NCI-H128 (cell line): ENCODE measurements around the gene TLX2.

ENCODE experiments used
- DNase-seq: peaks from one replicate; lab custom pipeline; 2025; ENCODE audit not compliant: unreplicated experiment; lab: John Stamatoyannopoulos, UW

The TLX2 gene

GRCh38 chr2:74496997-74497776 is 17.1 kb upstream of the TLX2 start:
- DNase-seq, result no peak

GRCh38 chr2:74497777-74498499 is 16.3 kb upstream of the TLX2 start:
- no peak for DNase-seq

GRCh38 chr2:74498500-74499266 is 15.6 kb upstream of the TLX2 start:
- no peak for DNase-seq

GRCh38 chr2:74499267-74499939 is 14.8 kb upstream of the TLX2 start, which contains the start of gene LBX2:
TSS of gene LBX2 (minus strand) at chr2:74499603. CDS start at chr2:74499537, 66 bp downstream.
- no peak for DNase-seq

GRCh38 chr2:74499940-74500577 is 14.2 kb upstream of the TLX2 start:
- DNase-seq, result no peak

- no peak for DNase-seq
These were observed 13.7 kb upstream of the TLX2 start for GRCh38 chr2:74500578-74500946.

GRCh38 chr2:74501335-74502071 is 12.7 kb upstream of the TLX2 start:
- no peak for DNase-seq

- DNase-seq, result no peak
These were observed 12.0 kb upstream of the TLX2 start for GRCh38 chr2:74502147-74502719.

- no peak for DNase-seq
These were observed 11.3 kb upstream of the TLX2 start for GRCh38 chr2:74502720-74503505.

- no peak for DNase-seq
These were observed 10.5 kb upstream of the TLX2 start for GRCh38 chr2:74503506-74504475.

GRCh38 chr2:74504591-74504990 is 9.7 kb upstream of the TLX2 start:
- no peak for DNase-seq

GRCh38 chr2:74505448-74506246 is 8.6 kb upstream of the TLX2 start:
- no peak for DNase-seq

- DNase-seq, result peak; percentile 98
These were observed 6.9 kb upstream of the TLX2 start, which contains the start of gene PCGF1 for GRCh38 chr2:74507145-74507925. TSS of gene PCGF1 (minus strand) at chr2:74507695. CDS start at chr2:74507668, 27 bp downstream.

- DNase-seq, result no peak
These were observed 6.2 kb upstream of the TLX2 start for GRCh38 chr2:74507926-74508520.

GRCh38 chr2:74510272-74510671 is 4.0 kb upstream of the TLX2 start:
- DNase-seq, result no peak
